T-cell (primary cell): ENCODE data around the gene LTBP2. TPM values are rescaled to one million over a fixed set of nuclear protein-coding genes. Genes with fewer than 3 reads are reported as not detected.

Experiments
- ATAC-seq, 4 experiments: fragments of 200-7000 bp in 3 of 4; fragments of 150-1000 bp in 1 of 4; cut with Tn5 transposase; replicated peaks in 1 of 4; 1 replicate in 3 of 4; 2 replicates in 1 of 4; pipeline ENCODE4 v1.10.0; 2021; ENCODE audit warnings: moderate library complexity in 3 of 4, mild to moderate bottlenecking in 2 of 4, moderate number of reproducible peaks in 1 of 4
- CTCF ChIA-PET, 2 donors: fragments of 300-600 bp; sonication (Branson Sonifier 250); formaldehyde crosslinking; loops; one replicate each; lab custom pipeline; 2022; ENCODE audit warnings: antibody characterized with exemption in 2 of 2; lab: Charles Lee
- POLR2A ChIA-PET, 2 donors: fragments of 300-600 bp; sonication (Branson Sonifier 250); formaldehyde crosslinking; loops; one replicate each; lab custom pipeline; 2022; ENCODE audit warnings: antibody characterized with exemption in 2 of 2; lab: Charles Lee
- DNase-seq, 35 experiments: peaks; one replicate each; pipeline versions ENCODE4 v3.0.0 to v3.0.0-alpha.2; 2013 to 2023
- H3K27ac ChIP-seq: one replicate; pipeline ENCODE4 v1.5.1; 2013; ENCODE audit warnings: low read length
- H3K27me3 ChIP-seq, 2 experiments: replicated peaks in 1 of 2; 1 replicate in 1 of 2; 2 replicates in 1 of 2; pipeline versions ENCODE4 v1.6.1 to v1.7.0; 2013; ENCODE audit warnings: low read length in 1 of 2, mixed read lengths in 1 of 2; ENCODE audit not compliant: control insufficient read depth in 2 of 2, insufficient read depth in 2 of 2; ENCODE audit errors: extremely low read depth in 1 of 2
- H3K36me3 ChIP-seq, 2 donors: 1 replicate in 1 of 2; 2 replicates in 1 of 2; pipeline versions ENCODE4 v1.6.1 to v1.7.0; 2013; ENCODE audit warnings: low read length in 1 of 2; ENCODE audit not compliant: control insufficient read depth in 2 of 2, insufficient read depth in 1 of 2; ENCODE audit errors: extremely low read depth in 1 of 2
- H3K4me1 ChIP-seq, 2 experiments: 1 replicate in 1 of 2; 2 replicates in 1 of 2; pipeline versions ENCODE4 v1.6.1 to v1.7.0; 2013; ENCODE audit warnings: low read length in 2 of 2, mixed read lengths in 1 of 2; ENCODE audit not compliant: insufficient read depth in 2 of 2, control insufficient read depth in 1 of 2; ENCODE audit errors: extremely low read depth in 1 of 2
- H3K4me3 ChIP-seq, 2 donors: 1 replicate in 1 of 2; 2 replicates in 1 of 2; pipeline versions ENCODE4 v1.5.1 to v1.7.0; 2013; ENCODE audit warnings: mild to moderate bottlenecking in 2 of 2, low read length in 1 of 2, moderate library complexity in 1 of 2; ENCODE audit not compliant: control insufficient read depth in 1 of 2; ENCODE audit errors: extremely low read depth in 1 of 2
- H3K9me3 ChIP-seq: 2 replicates; pipeline ENCODE4 v1.7.0; 2013
- H3K27ac Mint-ChIP-seq, 2 donors: one replicate each; pipeline ENCODE4 v1.8.0; 2020 to 2021; ENCODE audit warnings: mild to moderate bottlenecking in 2 of 2, mixed read lengths in 2 of 2
- H3K27me3 Mint-ChIP-seq, 2 donors: one replicate each; pipeline ENCODE4 v1.8.0; 2021 to 2022; ENCODE audit warnings: mixed read lengths in 2 of 2
- H3K36me3 Mint-ChIP-seq: one replicate; pipeline ENCODE4 v1.8.0; 2021; ENCODE audit warnings: mixed read lengths
- H3K4me1 Mint-ChIP-seq, 3 donors: one replicate each; pipeline ENCODE4 v1.8.0; 2020 to 2022; ENCODE audit warnings: mixed read lengths in 3 of 3, mild to moderate bottlenecking in 1 of 3
- H3K4me3 Mint-ChIP-seq, 3 donors: one replicate each; pipeline ENCODE4 v1.8.0; 2020 to 2022; ENCODE audit warnings: mild to moderate bottlenecking in 3 of 3, mixed read lengths in 3 of 3, moderate library complexity in 3 of 3
- H3K9me3 Mint-ChIP-seq, 3 donors: one replicate each; pipeline ENCODE4 v1.8.0; 2020 to 2022; ENCODE audit warnings: mixed read lengths in 3 of 3
- WGBS: methylation state at CpG from one replicate; pipeline ENCODE4 v1.1.5; 2013; ENCODE audit warnings: missing lambda C conversion rate; ENCODE audit not compliant: insufficient coverage; 5-methylcytosine and 5-hydroxymethylcytosine counted together
- total RNA-seq, 35 experiments: library from RNA in 6 of 35; stranded (reverse) in 6 of 35; fragments of 120-200 nt in 1 of 35; gene quantifications; one replicate each; pipeline versions ENCODE4 v1.2.1 to v1.2.4 and lab custom pipeline; 2013 to 2026

Gene LTBP2
- total RNA-seq, 5 donors from 2014 or later (not counting 1 experiment from before 2014, with no cell fraction given), result 0.39 to 1.7 (median 1.1) TPM

DNA sequence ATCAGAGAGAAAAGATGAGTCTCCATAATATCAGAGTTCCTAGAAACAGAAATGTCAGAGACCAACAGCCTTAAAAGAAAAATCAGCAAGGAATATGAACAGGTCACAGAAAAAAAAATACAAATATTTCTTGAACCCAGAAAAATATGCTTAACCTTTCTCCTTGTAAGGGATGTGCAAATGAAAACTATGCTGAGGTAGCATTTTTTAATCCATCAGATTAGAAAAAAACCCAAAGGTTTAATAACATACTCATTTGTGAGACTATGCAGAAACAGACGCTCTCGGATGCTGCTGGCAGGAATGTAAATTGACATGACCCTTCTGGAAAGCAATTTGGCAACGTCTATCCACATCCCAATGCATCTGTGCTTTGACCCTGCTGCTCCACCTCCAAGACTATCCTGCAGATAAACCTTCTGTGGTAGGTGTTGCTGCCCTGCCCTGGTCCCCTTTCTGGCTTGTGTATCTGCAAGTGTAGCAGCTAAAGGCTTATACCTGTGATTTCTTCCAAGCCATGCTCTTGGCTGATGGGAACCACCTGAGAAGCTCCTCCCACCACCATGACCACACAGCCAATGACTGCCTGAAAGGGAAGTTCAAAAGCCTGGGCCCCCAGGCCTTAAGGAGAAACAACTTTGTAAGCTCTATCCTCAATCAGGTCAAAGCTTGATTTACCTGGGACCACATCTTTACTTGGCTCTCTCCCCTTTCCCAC, 49.4 kb downstream of the LTBP2 start:
- Histone ChIP-seq H3K27me3 (peaks cover 0 to 20% of the 10 kb centered on the region in 2 experiments), H3K27ac (no peak overlapping the region), H3K4me1 (no peaks in the 10 kb centered on the region), H3K9me3 (no peaks in the 10 kb centered on the region), H3K36me3 (no peaks in the 10 kb centered on the region), H3K4me3 (no peak overlapping the region)
- Mint-ChIP-seq H3K27me3 (peaks cover 0 to 10% of the 10 kb centered on the region in 2 donors), H3K9me3 (no peaks in the 10 kb centered on the region), H3K27ac (no peak overlapping the region), H3K36me3 (no peaks in the 10 kb centered on the region), H3K4me3 (no peak overlapping the region), H3K4me1 (no peaks in the 10 kb centered on the region)
- no peak for ATAC-seq
- no peak for DNase-seq
- WGBS, result 90% methylated on average over 3 of the region's 3 CpGs
- CTCF ChIA-PET, result no interaction called here
- POLR2A ChIA-PET, result no interaction called here

DNA sequence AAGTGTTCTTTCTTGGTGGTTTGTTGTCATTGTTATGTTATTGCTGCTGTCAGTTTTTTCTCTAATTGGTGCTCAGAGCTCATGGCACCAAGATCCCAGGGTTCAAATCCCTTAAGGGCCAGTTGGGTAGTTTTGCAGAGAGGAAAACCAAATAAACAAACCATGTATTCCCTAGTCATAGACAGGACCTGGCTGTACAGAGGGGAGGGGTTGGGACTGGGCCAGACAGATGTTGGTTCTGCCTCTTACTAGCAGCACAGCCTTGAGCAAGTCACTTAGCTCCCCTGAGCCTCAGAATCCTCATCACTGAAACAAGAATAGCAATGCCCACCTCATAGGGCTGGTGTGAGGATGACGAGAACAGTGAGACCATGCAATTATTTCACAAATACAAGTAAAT, 53.4 kb downstream of the LTBP2 start:
- Histone ChIP-seq H3K4me3 (no peak overlapping the region), H3K27ac (no peak overlapping the region), H3K27me3 (no peaks in the 10 kb centered on the region), H3K4me1 (no peaks in the 10 kb centered on the region), H3K36me3 (peaks cover 0 to 2% of the 10 kb centered on the region in 2 donors), H3K9me3 (no peaks in the 10 kb centered on the region)
- WGBS, result no CpG with 5 or more reads among the region's 1 CpG
- no peaks in the 10 kb centered on the region for H3K4me1 Mint-ChIP-seq
- no peak for ATAC-seq
- H3K36me3 Mint-ChIP-seq, result no peaks in the 10 kb centered on the region
- H3K27me3 Mint-ChIP-seq, result no peaks in the 10 kb centered on the region
- ChIA-PET CTCF (no interaction called here), POLR2A (no interaction called here)
- H3K27ac Mint-ChIP-seq, result no peak overlapping the region
- no peaks in the 10 kb centered on the region for H3K9me3 Mint-ChIP-seq
- H3K4me3 Mint-ChIP-seq, result no peak overlapping the region
- DNase-seq, result no peak

DNA sequence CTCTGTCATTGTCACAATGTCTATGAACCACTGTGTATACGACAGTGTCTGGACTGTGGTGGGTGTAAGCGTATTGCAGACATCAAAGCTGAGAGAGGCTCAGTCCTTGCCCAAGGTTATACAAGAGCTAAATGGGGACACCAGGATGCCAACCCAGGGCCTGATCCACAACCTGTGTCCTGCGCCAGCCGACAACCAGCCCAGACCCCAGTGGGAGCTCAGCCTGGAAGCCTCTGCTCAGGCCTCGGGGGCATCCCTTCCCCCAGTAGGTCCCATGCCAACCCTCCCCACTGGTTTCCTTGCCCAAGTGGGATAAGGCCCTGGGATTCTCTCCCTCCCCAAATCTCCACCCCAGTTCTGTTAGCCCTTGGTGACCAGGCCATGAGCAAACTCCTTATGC, 54.3 kb downstream of the LTBP2 start:
- no peak overlapping the region for H3K27ac Mint-ChIP-seq

DNA sequence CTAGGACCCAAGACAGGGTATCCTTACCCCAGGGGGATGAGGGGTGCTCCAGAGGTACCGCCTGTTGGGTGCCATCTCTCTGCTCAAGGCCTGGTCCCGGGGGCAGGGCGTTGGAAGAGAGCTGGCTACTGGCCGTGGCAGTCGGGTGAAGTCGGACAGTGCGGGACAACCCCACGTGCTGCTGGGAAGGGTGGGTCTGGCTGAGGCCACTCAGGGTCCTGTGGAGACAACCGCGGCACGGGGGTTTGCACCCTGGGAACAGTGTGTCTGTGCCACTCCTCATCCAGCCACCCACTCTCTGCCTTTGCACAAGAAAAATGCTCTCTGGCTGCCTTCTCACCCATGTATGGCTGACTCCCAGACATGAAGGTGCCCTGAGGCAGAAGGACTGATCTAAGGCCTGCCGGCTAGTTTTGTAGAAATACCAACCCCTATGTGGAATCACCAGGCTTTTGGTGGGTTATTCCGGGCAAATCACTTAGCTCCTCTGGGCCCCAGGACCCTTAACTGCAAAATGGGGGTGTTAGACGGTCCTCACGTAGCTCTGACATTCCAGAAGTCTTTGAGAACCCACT, 56.5 kb downstream of the LTBP2 start:
- H3K36me3 ChIP-seq, result peaks cover 0 to 2% of the 10 kb centered on the region in 2 donors
- H3K4me1 ChIP-seq, result no peaks in the 10 kb centered on the region
- H3K27me3 ChIP-seq, result no peaks in the 10 kb centered on the region
- CTCF ChIA-PET, result no interaction called here
- Mint-ChIP-seq H3K9me3 (no peaks in the 10 kb centered on the region), H3K4me3 (no peak overlapping the region), H3K27ac (no peak overlapping the region), H3K27me3 (no peaks in the 10 kb centered on the region), H3K36me3 (no peaks in the 10 kb centered on the region), H3K4me1 (no peaks in the 10 kb centered on the region)
- WGBS, result 93% methylated on average over 13 of the region's 15 CpGs
- DNase-seq (no peak), ATAC-seq (no peak)
- H3K4me3 ChIP-seq, result no peak overlapping the region
- H3K27ac ChIP-seq, result no peak overlapping the region
- H3K9me3 ChIP-seq, result no peaks in the 10 kb centered on the region
- POLR2A ChIA-PET, result no interaction called here

More for the DNA sequence above, 54.3 kb downstream of the LTBP2 start:
- H3K27me3 ChIP-seq, result no peaks in the 10 kb centered on the region
- no peaks in the 10 kb centered on the region for H3K27me3 Mint-ChIP-seq
- H3K9me3 Mint-ChIP-seq, result no peaks in the 10 kb centered on the region
- no peaks in the 10 kb centered on the region for H3K4me1 ChIP-seq
- ChIA-PET CTCF (no interaction called here), POLR2A (no interaction called here)
- 84% methylated on average over 3 of the region's 5 CpGs for WGBS
- H3K36me3 Mint-ChIP-seq, result no peaks in the 10 kb centered on the region
- no peaks in the 10 kb centered on the region for H3K4me1 Mint-ChIP-seq
- ATAC-seq (no peak), DNase-seq (no peak)
- no peak overlapping the region for H3K4me3 Mint-ChIP-seq
- H3K36me3 ChIP-seq, result peaks cover 0 to 2% of the 10 kb centered on the region in 2 donors
- no peak overlapping the region for H3K4me3 ChIP-seq
- H3K27ac ChIP-seq, result no peak overlapping the region
- no peaks in the 10 kb centered on the region for H3K9me3 ChIP-seq

DNA sequence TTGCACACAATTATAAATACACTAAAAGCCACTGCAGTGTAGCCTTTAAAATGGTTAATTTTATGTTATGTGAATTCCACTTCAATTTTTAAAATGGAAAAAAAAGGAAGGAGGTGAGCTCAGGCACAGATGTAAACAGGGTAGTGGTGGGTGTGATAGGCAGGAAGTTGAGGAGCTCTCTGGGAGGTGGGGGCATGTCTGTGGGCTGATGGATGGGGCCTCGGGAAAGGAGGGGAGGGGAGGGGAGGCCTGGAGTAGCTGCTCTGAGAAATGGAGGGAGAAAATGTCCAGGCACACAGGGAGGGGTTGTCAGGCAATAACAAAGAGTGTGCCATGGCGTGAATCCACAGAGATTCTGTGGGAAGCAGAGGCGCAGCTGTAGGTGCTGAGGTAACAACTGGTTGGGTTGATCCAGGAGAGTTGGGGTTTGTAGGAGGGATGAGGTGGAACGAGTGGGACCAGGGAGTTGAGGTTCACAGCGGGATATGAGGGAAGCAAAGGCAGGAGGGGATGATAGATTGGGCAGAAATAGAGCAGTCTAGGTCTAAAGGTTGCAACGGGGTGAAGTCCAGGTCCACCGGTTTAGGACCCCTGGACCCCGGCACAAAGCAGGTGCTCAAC, 57.2 kb downstream of the LTBP2 start:
- no peaks in the 10 kb centered on the region for H3K9me3 Mint-ChIP-seq
- H3K27ac Mint-ChIP-seq, result no peak overlapping the region
- H3K27me3 Mint-ChIP-seq, result no peaks in the 10 kb centered on the region
- WGBS, result 69% methylated on average over 7 of the region's 8 CpGs
- ATAC-seq, result no peak
- H3K4me1 Mint-ChIP-seq, result no peaks in the 10 kb centered on the region
- ChIA-PET CTCF (no interaction called here), POLR2A (no interaction called here)
- no peaks in the 10 kb centered on the region for H3K9me3 ChIP-seq
- H3K27ac ChIP-seq, result no peak overlapping the region
- no peaks in the 10 kb centered on the region for H3K4me1 ChIP-seq
- H3K36me3 ChIP-seq, result peaks cover 0 to 2% of the 10 kb centered on the region in 2 donors
- no peaks in the 10 kb centered on the region for H3K36me3 Mint-ChIP-seq
- no peak overlapping the region for H3K4me3 ChIP-seq
- H3K4me3 Mint-ChIP-seq, result no peak overlapping the region
- H3K27me3 ChIP-seq, result no peaks in the 10 kb centered on the region
- no peak for DNase-seq

DNA sequence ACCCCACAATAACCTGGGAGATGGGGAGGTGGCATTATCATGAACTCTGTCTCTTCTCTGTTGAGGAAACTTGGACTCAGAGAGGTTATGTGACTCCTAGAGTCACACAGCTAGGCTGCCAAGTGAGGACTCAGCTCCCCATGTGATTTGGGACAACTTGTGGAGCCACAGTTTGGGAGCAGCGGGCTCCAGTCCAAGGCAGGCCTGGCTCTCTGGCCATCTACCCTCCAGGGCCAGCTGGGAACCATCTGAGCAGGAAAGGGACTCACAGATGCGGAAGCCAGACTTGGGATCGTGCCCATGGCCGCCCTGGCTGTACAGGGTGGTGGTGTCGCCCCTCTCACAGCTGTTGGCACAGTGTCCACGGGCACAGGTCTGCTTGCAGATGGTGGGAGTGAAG, 59.4 kb downstream of the LTBP2 start:
- ChIA-PET POLR2A (no interaction called here), CTCF (no interaction called here)
- DNase-seq, result no peak
- 70% methylated on average over 6 of the region's 6 CpGs for WGBS
- Histone ChIP-seq H3K4me3 (no peak overlapping the region), H3K27ac (no peak overlapping the region), H3K27me3 (no peaks in the 10 kb centered on the region), H3K9me3 (no peaks in the 10 kb centered on the region), H3K4me1 (no peaks in the 10 kb centered on the region), H3K36me3 (peaks cover 0 to 2% of the 10 kb centered on the region in 2 donors)
- no peak overlapping the region for H3K27ac Mint-ChIP-seq
- H3K4me1 Mint-ChIP-seq, result no peaks in the 10 kb centered on the region
- H3K4me3 Mint-ChIP-seq, result no peak overlapping the region
- no peak for ATAC-seq
- no peaks in the 10 kb centered on the region for H3K9me3 Mint-ChIP-seq
- H3K36me3 Mint-ChIP-seq, result no peaks in the 10 kb centered on the region
- no peaks in the 10 kb centered on the region for H3K27me3 Mint-ChIP-seq
